Transverse colon (tissue), 3 donors: Measurements from ENCODE around the gene XPO6.

Experiments used
- CTCF ChIP-seq, 5 experiments: fragments of 200-600 bp in 3 of 5; fragments of 450-650 bp in 2 of 5; sonication (generic) in 3 of 5; IDR thresholded peaks; 1 replicate in 2 of 5; 2 replicates in 3 of 5; pipeline ENCODE4 v1.5.1; 2016 to 2017; ENCODE audit warnings: antibody characterized with exemption in 5 of 5, inconsistent platforms in 3 of 5, mild to moderate bottlenecking in 2 of 5, moderate library complexity in 1 of 5
- POLR2A ChIP-seq: fragments of 450-650 bp; IDR thresholded peaks from one replicate; pipeline ENCODE4 v1.6.1; 2016; ENCODE audit warnings: antibody characterized with exemption, mild to moderate bottlenecking, moderate library complexity

GRCh38 chr16:28090646-28091377, 121.0 kb downstream of the XPO6 start:
- TF ChIP-seq POLR2A (no peak), CTCF (IDR thresholded peaks at IDR 0.05) (no peak)
